Measurements from ENCODE around the gene KLKB1.

- TF ChIP-seq CTCF (IDR thresholded peaks at IDR 0.05) = no peak
- TF ChIP-seq POLR2A (IDR thresholded peaks at IDR 0.05) = no peak
These were observed 35.2 kb upstream of the KLKB1 start for GRCh38 chr4:186192066-186192612.

All from tibial nerve (tissue), 3 donors.